ENCODE results near the gene POC1A. TPM values are rescaled to one million over a fixed set of nuclear protein-coding genes. Genes with fewer than 3 reads are reported as not detected.

POC1A gene
- total and polyA plus RNA-seq, 2 donors (not counting 3 experiments of a cell fraction or from before 2014, with no cell fraction given) = 14.8 to 19.4 TPM

GRCh38 chr3:52062505-52062904 is 91.7 kb downstream of the POC1A start:
- Histone ChIP-seq H3K79me2 (ENCODE audit: control insufficient read depth, insufficient read depth, low read length) (no peaks in the 10 kb centered on the region), H2AFZ (ENCODE audit: low read depth, low read length) (no peak overlapping the region), H4K20me1 (replicated peaks; ENCODE audit: control insufficient read depth, extremely low read depth, insufficient read depth, low read length) (no peaks in the 10 kb centered on the region), H3K9me1 (replicated peaks; ENCODE audit: control insufficient read depth, extremely low read depth, insufficient read depth, low read length) (no peaks in the 10 kb centered on the region), H3K9me3 (replicated peaks; ENCODE audit: control insufficient read depth, insufficient read depth, low read length) (no peaks in the 10 kb centered on the region), H3K36me3 (ENCODE audit: control insufficient read depth in 2 of 2, extremely low read depth in 1 of 2, insufficient read depth in 2 of 2, low read length in 2 of 2) (no peaks in the 10 kb centered on the region), H3K9ac (replicated peaks; ENCODE audit: extremely low read depth, insufficient read depth, low read length) (no peak overlapping the region), H3K27ac (ENCODE audit: insufficient read depth, low read depth, low read length) (no peak overlapping the region), H3K4me2 (ENCODE audit: insufficient read depth, low read length) (no peak overlapping the region), H3K4me3 (replicated peaks in 1 of 3; ENCODE audit: insufficient read depth in 1 of 3, low read depth in 1 of 3, low read length in 3 of 3) (no peak overlapping the region), H3K4me1 (ENCODE audit: control insufficient read depth, extremely low read depth, insufficient read depth, low read length) (peaks cover 13% of the 10 kb centered on the region), H3K27me3 (ENCODE audit: control insufficient read depth in 2 of 2, insufficient read depth in 2 of 2, low read length in 2 of 2) (no peaks in the 10 kb centered on the region)
- dilution Hi-C loops (cut with MboI; ENCODE audit: extremely low pct_ligation_motif_present, low sequenced_read_pairs) = no loop called here
- CTCF ChIA-PET = interaction anchor here (0.7 to 1.1 kb wide), 3 partner anchors 24 to 61 kb away, joined by 3 to 5 read pairs (median 4); no protein-coding TSS in a partner anchor
- BruUV-seq (replicated peaks) = no TSS peak
- FAIRE-seq (peak; percentile 60), DNase-seq (ENCODE audit: low read depth, low spot score) (peak; percentile 54)
- TF ChIP-seq EZH2 (IDR thresholded peaks at IDR 0.05; ENCODE audit: borderline replicate concordance, low read depth, low read length, severe bottlenecking) (no peak), JUN (IDR thresholded peaks at IDR 0.05; ENCODE audit: borderline replicate concordance, insufficient read depth, insufficient read length, low read depth) (peak; percentile 45), POLR2A (IDR thresholded peaks at IDR 0.05; ENCODE audit: low read depth, low read length) (no peak)
- POLR2A ChIA-PET = no interaction called here
- intact Hi-C loops (cut with micrococcal nuclease) = no loop called here

DNA sequence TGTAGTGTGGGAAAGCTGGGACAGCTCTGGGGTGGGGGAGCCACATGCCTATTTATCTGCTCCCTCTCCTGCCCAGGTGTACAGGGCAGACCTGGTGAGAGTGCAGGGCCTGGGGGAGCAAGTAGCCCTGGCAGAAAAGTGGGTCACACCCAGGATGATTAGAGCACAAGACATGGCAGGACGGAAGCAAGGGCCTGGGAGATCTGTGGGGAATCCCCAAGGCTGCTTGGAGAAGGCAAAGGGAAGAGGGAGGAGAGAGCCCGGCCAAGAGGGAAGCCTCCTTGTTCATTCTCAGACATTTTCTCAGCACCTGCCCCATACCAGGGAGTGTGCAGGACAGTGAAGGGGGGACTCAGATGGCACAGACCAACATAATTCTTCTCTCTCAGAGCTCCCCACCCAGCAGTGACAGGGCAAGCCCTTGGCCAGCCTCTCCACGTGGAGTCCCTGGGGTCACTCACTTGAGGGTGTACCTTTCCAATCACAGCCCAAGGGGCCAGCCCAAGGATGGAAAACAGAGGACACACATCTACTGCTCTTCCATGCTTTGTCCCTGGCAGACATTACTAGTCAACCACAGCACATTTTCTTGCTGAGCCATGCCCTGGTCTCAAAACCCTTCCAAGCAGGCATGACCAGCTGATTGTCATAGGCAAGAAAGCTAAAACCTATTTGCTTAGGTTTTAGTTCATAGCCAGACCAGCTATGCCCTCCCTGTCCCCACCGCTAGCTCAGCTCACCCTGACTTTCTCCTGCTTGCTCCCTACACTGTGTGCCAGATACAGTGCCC is 92.9 kb downstream of the POC1A start:
- FAIRE-seq (no peak), DNase-seq (ENCODE audit: low read depth, low spot score) (no peak)
- Histone ChIP-seq H3K27me3 (ENCODE audit: control insufficient read depth in 2 of 2, insufficient read depth in 2 of 2, low read length in 2 of 2) (no peaks in the 10 kb centered on the region), H3K27ac (ENCODE audit: insufficient read depth, low read depth, low read length) (no peak overlapping the region), H3K36me3 (ENCODE audit: control insufficient read depth in 2 of 2, extremely low read depth in 1 of 2, insufficient read depth in 2 of 2, low read length in 2 of 2) (no peaks in the 10 kb centered on the region), H3K4me2 (ENCODE audit: insufficient read depth, low read length) (no peak overlapping the region), H4K20me1 (replicated peaks; ENCODE audit: control insufficient read depth, extremely low read depth, insufficient read depth, low read length) (no peaks in the 10 kb centered on the region), H3K9me1 (replicated peaks; ENCODE audit: control insufficient read depth, extremely low read depth, insufficient read depth, low read length) (no peaks in the 10 kb centered on the region), H3K4me3 (replicated peaks in 1 of 3; ENCODE audit: insufficient read depth in 1 of 3, low read depth in 1 of 3, low read length in 3 of 3) (no peak overlapping the region), H3K79me2 (ENCODE audit: control insufficient read depth, insufficient read depth, low read length) (no peaks in the 10 kb centered on the region), H3K9ac (replicated peaks; ENCODE audit: extremely low read depth, insufficient read depth, low read length) (no peak overlapping the region), H3K9me3 (replicated peaks; ENCODE audit: control insufficient read depth, insufficient read depth, low read length) (no peaks in the 10 kb centered on the region), H2AFZ (ENCODE audit: low read depth, low read length) (no peak overlapping the region), H3K4me1 (ENCODE audit: control insufficient read depth, extremely low read depth, insufficient read depth, low read length) (peaks cover 18% of the 10 kb centered on the region)
- TF ChIP-seq POLR2A (IDR thresholded peaks at IDR 0.05; ENCODE audit: low read depth, low read length) = no peak
- no peak for TF ChIP-seq MAX (IDR thresholded peaks at IDR 0.05; ENCODE audit: insufficient read depth, insufficient read length)
- no peak for TF ChIP-seq FOS (IDR thresholded peaks at IDR 0.05; ENCODE audit: borderline replicate concordance, insufficient read depth, low read length)
- TF ChIP-seq GATA2 (IDR thresholded peaks at IDR 0.05; ENCODE audit: insufficient read depth, insufficient read length, low read depth, low read length) = no peak
- TF ChIP-seq EZH2 (IDR thresholded peaks at IDR 0.05; ENCODE audit: borderline replicate concordance, low read depth, low read length, severe bottlenecking) = no peak
- TF ChIP-seq CTCF (IDR thresholded peaks at IDR 0.05; ENCODE audit: extremely low read depth in 1 of 2, insufficient read depth in 1 of 2, low read depth in 1 of 2, low read length in 2 of 2) = no peak
- no peak for TF ChIP-seq MYC (IDR thresholded peaks at IDR 0.05; ENCODE audit: low read depth, low read length)
- no peak for TF ChIP-seq JUN (IDR thresholded peaks at IDR 0.05; ENCODE audit: borderline replicate concordance, insufficient read depth, insufficient read length, low read depth)
- no peak for TF ChIP-seq POLR2AphosphoS5 (IDR thresholded peaks at IDR 0.05; ENCODE audit: insufficient read depth, low read depth, low read length)
- no TSS peak for BruUV-seq (replicated peaks)
- CTCF ChIA-PET = interaction anchor here (0.8 to 10.4 kb wide), 2 partner anchors 11 to 60 kb away, joined by 3 to 180 read pairs; no protein-coding TSS in a partner anchor
- POLR2A ChIA-PET = no interaction called here
- intact Hi-C loops (cut with micrococcal nuclease) (no loop called here), dilution Hi-C loops (cut with MboI; ENCODE audit: extremely low pct_ligation_motif_present, low sequenced_read_pairs) (no loop called here)

All from endothelial cell of umbilical vein (primary cell).